Loucy (cell line): ENCODE measurements around the gene CALN1.

Source experiments
- H2AFZ ChIP-seq: fragments of 200-600 bp; sonication (generic); 2 replicates; pipeline ENCODE4 v1.6.0; 2016; ENCODE audit warnings: antibody characterized with exemption, mild to moderate bottlenecking, low read length, moderate library complexity
- H3F3A ChIP-seq: fragments of 200-600 bp; 2 replicates; pipeline ENCODE4 v1.6.0; 2016; ENCODE audit warnings: antibody characterized with exemption, low read depth, mild to moderate bottlenecking
- H3K27me3 ChIP-seq: fragments of 200-600 bp; sonication (generic); 2 replicates; pipeline ENCODE4 v1.6.1; 2014; ENCODE audit warnings: low read length, mild to moderate bottlenecking; ENCODE audit not compliant: insufficient read depth, poor library complexity, severe bottlenecking
- H3K36me3 ChIP-seq: fragments of 200-600 bp; sonication (generic); 2 replicates; pipeline ENCODE4 v1.6.1; 2016; ENCODE audit warnings: low read length; ENCODE audit not compliant: insufficient read depth
- H3K4me1 ChIP-seq: fragments of 200-600 bp; sonication (generic); 2 replicates; pipeline ENCODE4 v1.5.1; 2014; ENCODE audit warnings: low read length, mild to moderate bottlenecking; ENCODE audit not compliant: insufficient read depth, poor library complexity, severe bottlenecking
- H3K4me2 ChIP-seq: fragments of 200-600 bp; sonication (generic); 2 replicates; pipeline ENCODE4 v1.6.0; 2014; ENCODE audit warnings: antibody characterized with exemption, low read length, low read depth, mild to moderate bottlenecking; ENCODE audit not compliant: poor library complexity, severe bottlenecking
- H3K4me3 ChIP-seq: fragments of 200-600 bp; sonication (generic); 2 replicates; pipeline ENCODE4 v1.5.1; 2014; ENCODE audit warnings: low read length, mild to moderate bottlenecking, mixed read lengths; ENCODE audit not compliant: poor library complexity, severe bottlenecking
- H3K79me2 ChIP-seq: fragments of 200-600 bp; sonication (generic); 2 replicates; pipeline ENCODE4 v1.6.1; 2014; ENCODE audit warnings: low read length; ENCODE audit not compliant: insufficient read depth
- H3K9ac ChIP-seq: fragments of 200-600 bp; sonication (generic); 2 replicates; pipeline ENCODE4 v1.6.0; 2014; ENCODE audit warnings: mild to moderate bottlenecking, low read depth, low read length, moderate library complexity; ENCODE audit not compliant: poor library complexity, severe bottlenecking
- H3K9me2 ChIP-seq: fragments of 200-600 bp; sonication (generic); replicated peaks from 2 replicates; pipeline ENCODE4 v1.6.1; 2016; ENCODE audit warnings: low read depth, low read length, mixed read lengths
- H3K9me3 ChIP-seq: fragments of 200-600 bp; sonication (generic); 2 replicates; pipeline ENCODE4 v1.6.1; 2014; ENCODE audit warnings: mild to moderate bottlenecking, antibody characterized with exemption, low read length, low read depth; ENCODE audit not compliant: insufficient read depth
- H4K20me1 ChIP-seq: fragments of 200-600 bp; sonication (generic); 2 replicates; pipeline ENCODE4 v1.6.0; 2014; ENCODE audit warnings: antibody characterized with exemption, low read length, mild to moderate bottlenecking; ENCODE audit not compliant: insufficient read depth, poor library complexity, severe bottlenecking
- CTCF ChIP-seq: fragments of 200-600 bp; sonication (generic); conservative IDR thresholded peaks from 2 replicates; pipeline ENCODE4 v1.5.1; 2014; ENCODE audit warnings: mild to moderate bottlenecking, antibody characterized with exemption, low read length
- EZH2phosphoT487 ChIP-seq: fragments of 200-600 bp; IDR thresholded peaks from 2 replicates; pipeline ENCODE4 v1.6.1; 2018; ENCODE audit warnings: antibody characterized with exemption, mild to moderate bottlenecking, moderate library complexity, borderline replicate concordance

CALN1 gene

DNA sequence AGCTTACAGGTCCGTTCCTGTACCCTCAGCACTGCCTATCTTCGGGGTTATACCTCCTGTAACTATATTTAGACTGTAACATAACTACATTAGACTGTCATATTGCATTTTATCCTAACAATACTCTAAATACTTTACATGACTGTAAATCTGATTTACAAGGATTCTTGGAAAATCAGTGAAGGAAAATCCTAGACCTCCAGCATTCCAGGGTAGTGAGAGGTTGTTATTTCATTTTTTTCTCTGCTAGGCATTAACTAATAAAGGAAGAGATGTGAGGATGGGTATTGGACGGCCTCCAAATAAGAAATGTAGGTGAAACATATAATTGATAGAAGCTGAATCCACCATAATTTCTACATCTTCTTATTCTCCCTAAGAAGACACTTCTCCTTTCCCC, 569.4 kb downstream of the CALN1 start:
- Histone ChIP-seq H3K27me3 (no peaks in the 10 kb centered on the region), H3K9me3 (no peaks in the 10 kb centered on the region), H3K4me3 (no peak overlapping the region), H3K4me1 (no peaks in the 10 kb centered on the region), H3K9ac (no peak overlapping the region), H3K36me3 (no peaks in the 10 kb centered on the region), H3K79me2 (no peaks in the 10 kb centered on the region), H3K9me2 (no peaks in the 10 kb centered on the region), H4K20me1 (no peaks in the 10 kb centered on the region), H3K4me2 (no peak overlapping the region), H2AFZ (no peak overlapping the region), H3F3A (no peaks in the 10 kb centered on the region)
- no peak for TF ChIP-seq EZH2phosphoT487
- no peak for TF ChIP-seq CTCF

DNA sequence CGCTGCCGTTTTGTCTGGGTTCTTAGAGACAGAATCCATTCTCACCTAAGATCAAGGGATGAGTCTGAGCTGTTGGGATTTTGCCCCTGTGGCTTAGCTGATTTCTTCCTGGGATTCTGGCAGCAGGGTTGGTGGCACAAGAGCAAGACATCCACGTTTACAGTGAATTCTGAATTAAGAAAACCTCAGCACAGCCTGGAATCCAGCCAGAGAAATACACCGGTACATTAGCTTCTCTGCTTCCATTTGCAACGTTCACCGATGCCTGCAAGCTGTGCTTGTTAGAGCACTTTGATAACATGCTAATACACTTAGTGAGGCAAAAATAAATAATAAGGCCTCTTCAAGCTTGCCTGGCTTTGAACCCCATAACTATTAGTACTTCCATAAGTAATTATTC, 569.8 kb downstream of the CALN1 start:
- Histone ChIP-seq H3F3A (no peaks in the 10 kb centered on the region), H3K9me3 (no peaks in the 10 kb centered on the region), H3K9ac (no peak overlapping the region), H3K4me2 (no peak overlapping the region), H3K36me3 (no peaks in the 10 kb centered on the region), H4K20me1 (no peaks in the 10 kb centered on the region), H3K9me2 (no peaks in the 10 kb centered on the region), H2AFZ (no peak overlapping the region), H3K4me1 (no peaks in the 10 kb centered on the region), H3K4me3 (no peak overlapping the region), H3K79me2 (no peaks in the 10 kb centered on the region), H3K27me3 (no peaks in the 10 kb centered on the region)
- TF ChIP-seq CTCF: no peak
- no peak for TF ChIP-seq EZH2phosphoT487

DNA sequence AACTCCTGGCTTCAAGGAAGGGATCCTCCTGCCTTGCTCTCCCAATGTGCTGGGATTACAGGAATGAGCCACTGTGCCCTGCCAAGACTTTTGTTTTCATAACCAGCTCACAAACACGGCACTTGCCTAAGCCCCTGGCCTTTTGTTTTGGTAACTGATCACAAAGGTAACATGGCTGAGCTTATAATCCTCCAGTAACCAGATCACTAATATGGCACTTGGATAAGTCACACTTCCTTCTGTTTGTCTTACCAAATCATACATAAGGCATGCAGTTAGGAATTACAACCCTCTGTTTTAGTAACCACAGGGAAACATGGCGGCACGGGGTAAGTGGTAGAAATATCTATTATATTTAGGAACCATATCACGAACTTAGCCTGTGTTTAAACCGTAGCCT, 577.1 kb downstream of the CALN1 start:
- TF ChIP-seq EZH2phosphoT487: no peak
- no peak for TF ChIP-seq CTCF
- H3K4me3 ChIP-seq: no peak overlapping the region
- no peaks in the 10 kb centered on the region; the same call in 1 of the 2 replicates for H3K9me3 ChIP-seq
- no peak overlapping the region for H2AFZ ChIP-seq
- no peaks in the 10 kb centered on the region for H3K9me2 ChIP-seq
- H4K20me1 ChIP-seq: no peaks in the 10 kb centered on the region
- H3K27me3 ChIP-seq: no peaks in the 10 kb centered on the region
- H3F3A ChIP-seq: no peaks in the 10 kb centered on the region
- no peaks in the 10 kb centered on the region for H3K4me1 ChIP-seq
- H3K9ac ChIP-seq: no peak overlapping the region
- no peak overlapping the region for H3K4me2 ChIP-seq
- no peaks in the 10 kb centered on the region for H3K36me3 ChIP-seq
- no peaks in the 10 kb centered on the region for H3K79me2 ChIP-seq
